Esophagus squamous epithelium (tissue), 4 donors: Measurements from ENCODE around the gene SOX18.

Source experiments
- POLR2A ChIP-seq, 4 donors: fragments of 450-650 bp; IDR thresholded peaks; one replicate each; pipeline ENCODE4 v1.6.1; 2017; ENCODE audit warnings: antibody characterized with exemption in 4 of 4, mild to moderate bottlenecking in 4 of 4, moderate library complexity in 3 of 4
- TF ChIP-seq, protein P1 (sequence below), 6 experiments: fragments of 450-650 bp in 4 of 6; fragments of 200-600 bp in 2 of 6; sonication (generic) in 2 of 6; IDR thresholded peaks; one replicate each; pipeline ENCODE4 v1.5.1; 2016 to 2019; ENCODE audit warnings: antibody characterized with exemption in 6 of 6, mild to moderate bottlenecking in 4 of 6, moderate library complexity in 4 of 6

- TF ChIP-seq, protein P1, sequence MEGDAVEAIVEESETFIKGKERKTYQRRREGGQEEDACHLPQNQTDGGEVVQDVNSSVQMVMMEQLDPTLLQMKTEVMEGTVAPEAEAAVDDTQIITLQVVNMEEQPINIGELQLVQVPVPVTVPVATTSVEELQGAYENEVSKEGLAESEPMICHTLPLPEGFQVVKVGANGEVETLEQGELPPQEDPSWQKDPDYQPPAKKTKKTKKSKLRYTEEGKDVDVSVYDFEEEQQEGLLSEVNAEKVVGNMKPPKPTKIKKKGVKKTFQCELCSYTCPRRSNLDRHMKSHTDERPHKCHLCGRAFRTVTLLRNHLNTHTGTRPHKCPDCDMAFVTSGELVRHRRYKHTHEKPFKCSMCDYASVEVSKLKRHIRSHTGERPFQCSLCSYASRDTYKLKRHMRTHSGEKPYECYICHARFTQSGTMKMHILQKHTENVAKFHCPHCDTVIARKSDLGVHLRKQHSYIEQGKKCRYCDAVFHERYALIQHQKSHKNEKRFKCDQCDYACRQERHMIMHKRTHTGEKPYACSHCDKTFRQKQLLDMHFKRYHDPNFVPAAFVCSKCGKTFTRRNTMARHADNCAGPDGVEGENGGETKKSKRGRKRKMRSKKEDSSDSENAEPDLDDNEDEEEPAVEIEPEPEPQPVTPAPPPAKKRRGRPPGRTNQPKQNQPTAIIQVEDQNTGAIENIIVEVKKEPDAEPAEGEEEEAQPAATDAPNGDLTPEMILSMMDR (IDR thresholded peaks at IDR 0.05), result no peak
- no peak for TF ChIP-seq POLR2A (IDR thresholded peaks at IDR 0.05)
These were observed 38.7 kb downstream of the SOX18 start for GRCh38 chr20:64010711-64011237.
